Measurements from ENCODE around the gene HYCC1. TPM values are rescaled to one million over a fixed set of nuclear protein-coding genes. Genes with fewer than 3 reads are reported as not detected.

Gene HYCC1
- total RNA-seq, 3 donors from 2014 or later, result 5.1 to 28.5 (median 6.7) TPM

DNA sequence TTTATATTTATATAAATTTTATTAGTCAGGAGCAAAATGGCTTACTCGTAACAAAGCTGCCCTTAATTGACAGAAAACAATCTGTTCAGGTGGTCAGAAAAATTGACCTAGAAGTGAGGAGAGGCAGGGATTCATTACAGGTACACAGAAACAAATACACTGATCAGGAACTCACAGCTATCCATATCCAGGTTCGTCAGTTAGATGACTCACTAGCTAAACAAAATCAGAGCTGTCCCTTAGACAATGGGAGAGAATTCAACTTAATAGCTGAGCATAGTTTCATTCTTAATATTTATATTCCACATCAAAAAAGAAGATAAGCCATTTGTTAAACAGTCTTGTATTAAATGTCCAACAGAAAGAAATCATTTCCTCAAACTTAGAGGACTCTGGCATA, 41.7 kb downstream of the HYCC1 start:
- Histone ChIP-seq H3K36me3 (ENCODE audit: low read depth) (no peaks in the 10 kb centered on the region), H3K4me3 (no peak overlapping the region), H3K9me3 (no peaks in the 10 kb centered on the region), H3K4me1 (ENCODE audit: low read depth) (no peaks in the 10 kb centered on the region)
- ATAC-seq (no peak), DNase-seq (no peak)
- TF ChIP-seq, protein P1, sequence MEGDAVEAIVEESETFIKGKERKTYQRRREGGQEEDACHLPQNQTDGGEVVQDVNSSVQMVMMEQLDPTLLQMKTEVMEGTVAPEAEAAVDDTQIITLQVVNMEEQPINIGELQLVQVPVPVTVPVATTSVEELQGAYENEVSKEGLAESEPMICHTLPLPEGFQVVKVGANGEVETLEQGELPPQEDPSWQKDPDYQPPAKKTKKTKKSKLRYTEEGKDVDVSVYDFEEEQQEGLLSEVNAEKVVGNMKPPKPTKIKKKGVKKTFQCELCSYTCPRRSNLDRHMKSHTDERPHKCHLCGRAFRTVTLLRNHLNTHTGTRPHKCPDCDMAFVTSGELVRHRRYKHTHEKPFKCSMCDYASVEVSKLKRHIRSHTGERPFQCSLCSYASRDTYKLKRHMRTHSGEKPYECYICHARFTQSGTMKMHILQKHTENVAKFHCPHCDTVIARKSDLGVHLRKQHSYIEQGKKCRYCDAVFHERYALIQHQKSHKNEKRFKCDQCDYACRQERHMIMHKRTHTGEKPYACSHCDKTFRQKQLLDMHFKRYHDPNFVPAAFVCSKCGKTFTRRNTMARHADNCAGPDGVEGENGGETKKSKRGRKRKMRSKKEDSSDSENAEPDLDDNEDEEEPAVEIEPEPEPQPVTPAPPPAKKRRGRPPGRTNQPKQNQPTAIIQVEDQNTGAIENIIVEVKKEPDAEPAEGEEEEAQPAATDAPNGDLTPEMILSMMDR (IDR thresholded peaks at IDR 0.05), result no peak
- intact Hi-C loops (cut with DNase I, micrococcal nuclease), result no loop called here

DNA sequence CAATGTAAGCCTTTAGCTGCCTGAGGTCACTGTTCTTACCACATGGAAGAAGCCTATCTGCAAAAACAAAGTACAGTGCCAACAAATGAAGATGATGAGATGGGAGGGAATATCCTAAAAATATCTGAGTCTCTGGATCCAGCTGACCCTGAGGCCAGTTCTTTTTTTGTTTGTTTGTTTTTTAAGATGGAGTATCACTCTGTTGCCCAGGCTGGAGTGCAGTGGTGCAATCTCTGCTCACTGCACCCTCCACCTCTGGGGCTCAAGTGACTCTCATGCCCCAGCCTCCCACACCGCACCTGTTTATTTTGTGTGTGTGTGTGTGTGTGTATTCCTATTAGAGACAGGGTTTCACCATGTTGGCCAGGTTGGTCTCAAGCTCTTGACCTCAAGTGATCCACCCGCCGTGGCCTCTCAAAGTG, 44.9 kb downstream of the HYCC1 start:
- no peak for DNase-seq
- no peak overlapping the region for H3K4me3 ChIP-seq
- no peaks in the 10 kb centered on the region for H3K9me3 ChIP-seq
- H3K36me3 ChIP-seq (ENCODE audit: low read depth), result no peaks in the 10 kb centered on the region
- ATAC-seq, result no peak
- no peaks in the 10 kb centered on the region for H3K4me1 ChIP-seq (ENCODE audit: low read depth)
- intact Hi-C loops (cut with DNase I, micrococcal nuclease), result no loop called here
- TF ChIP-seq, protein P1 (IDR thresholded peaks at IDR 0.05), result no peak

Other genes starting within 250 kb of the HYCC1 start
- 100 to 1,000 TPM; 225 to 404 (median 287) TPM for gene TOMM7, start 191.3 kb downstream of the HYCC1 start, total RNA-seq
- 10 to 100 TPM; 15.6 to 25.5 (median 21.3) TPM for gene KLHL7, start 91.7 kb upstream of the HYCC1 start, total RNA-seq
- 10 to 100 TPM; 26.6 to 34.1 (median 27.6) TPM for gene NUP42, start 167.9 kb upstream of the HYCC1 start, total RNA-seq
- gene GPNMB, start 232.6 kb upstream of the HYCC1 start, total RNA-seq, result 10 to 100 TPM; 21.3 to 77.8 (median 38.8) TPM

Measured in mucosa of descending colon (tissue), 3 donors.